GM23338 (cell line): ENCODE results near the gene E4F1. TPM values are rescaled to one million over a fixed set of nuclear protein-coding genes. Genes with fewer than 3 reads are reported as not detected.

Experiments used
- ATAC-seq: fragments of 200-7000 bp; cut with Tn5 transposase; 3 replicates; pipeline ENCODE4 v1.9.1; 2020
- DNase-seq: peaks from one replicate; pipeline ENCODE4 v3.0.0-alpha.2; 2015; ENCODE audit warnings: low spot score
- H2AFZ ChIP-seq: fragments of 200-600 bp; sonication (generic); 2 replicates; pipeline ENCODE4 v1.8.0; 2016; ENCODE audit warnings: antibody characterized with exemption, mild to moderate bottlenecking, moderate library complexity
- H3F3A ChIP-seq: fragments of 200-600 bp; sonication (generic); replicated peaks from 2 replicates; pipeline ENCODE4 v1.8.0; 2017; ENCODE audit warnings: antibody characterized with exemption, mixed run types, low read depth
- H3K27ac ChIP-seq: fragments of 200-600 bp; sonication (generic); 2 replicates; pipeline ENCODE4 v1.6.1; 2016; ENCODE audit warnings: low read depth
- H3K27me3 ChIP-seq: fragments of 200-600 bp; sonication (generic); 2 replicates; pipeline ENCODE4 v1.8.0; 2016; ENCODE audit warnings: mild to moderate bottlenecking, mixed run types, moderate library complexity; ENCODE audit not compliant: insufficient read depth
- H3K36me3 ChIP-seq: fragments of 200-600 bp; sonication (generic); 2 replicates; pipeline ENCODE4 v1.8.0; 2016; ENCODE audit warnings: mild to moderate bottlenecking; ENCODE audit not compliant: insufficient read depth
- H3K4me1 ChIP-seq: fragments of 200-600 bp; sonication (generic); 2 replicates; pipeline ENCODE4 v1.8.0; 2016; ENCODE audit warnings: mild to moderate bottlenecking, moderate library complexity; ENCODE audit not compliant: insufficient read depth
- H3K4me2 ChIP-seq: fragments of 200-600 bp; sonication (generic); 2 replicates; pipeline ENCODE4 v1.7.1; 2017; ENCODE audit warnings: mixed run types
- H3K4me3 ChIP-seq: fragments of 200-600 bp; sonication (generic); 2 replicates; pipeline ENCODE4 v1.6.1; 2016; ENCODE audit warnings: mixed run types
- H3K79me2 ChIP-seq: fragments of 200-600 bp; sonication (generic); replicated peaks from 2 replicates; pipeline ENCODE4 v1.8.0; 2017; ENCODE audit warnings: mild to moderate bottlenecking; ENCODE audit not compliant: insufficient read depth
- H3K9me2 ChIP-seq: fragments of 200-600 bp; sonication (generic); 2 replicates; pipeline ENCODE4 v1.8.0; 2017; ENCODE audit not compliant: insufficient read depth
- H4K20me1 ChIP-seq: fragments of 200-600 bp; sonication (generic); replicated peaks from 2 replicates; pipeline ENCODE4 v1.8.0; 2017; ENCODE audit warnings: mild to moderate bottlenecking; ENCODE audit not compliant: insufficient read depth
- H3K27ac Mint-ChIP-seq: 2 replicates; pipeline ENCODE4 v1.8.0; 2020; ENCODE audit warnings: inconsistent platforms, mild to moderate bottlenecking, moderate library complexity, mixed read lengths
- H3K27me3 Mint-ChIP-seq: 3 replicates; pipeline ENCODE4 v1.8.0; 2022; ENCODE audit warnings: low read depth, mild to moderate bottlenecking, moderate library complexity, mixed read lengths, inconsistent platforms; ENCODE audit not compliant: insufficient read depth, poor library complexity
- H3K36me3 Mint-ChIP-seq: 3 replicates; pipeline ENCODE4 v1.8.0; 2021; ENCODE audit warnings: low read depth, mild to moderate bottlenecking, inconsistent platforms, moderate library complexity, mixed read lengths
- H3K4me1 Mint-ChIP-seq: 3 replicates; pipeline ENCODE4 v1.8.0; 2020; ENCODE audit warnings: mild to moderate bottlenecking, inconsistent platforms, mixed read lengths
- H3K4me3 Mint-ChIP-seq: 3 replicates; pipeline ENCODE4 v1.8.0; 2021; ENCODE audit warnings: moderate library complexity, mild to moderate bottlenecking, inconsistent platforms, mixed read lengths
- H3K9me3 Mint-ChIP-seq: 3 replicates; pipeline ENCODE4 v1.8.0; 2020; ENCODE audit warnings: moderate library complexity, mild to moderate bottlenecking, inconsistent platforms, mixed read lengths
- EZH2phosphoT487 ChIP-seq: fragments of 200-600 bp; sonication (generic); IDR thresholded peaks from one replicate; pipeline ENCODE4 v1.8.1; 2018; ENCODE audit warnings: antibody characterized with exemption; ENCODE audit not compliant: unreplicated experiment
- NANOG ChIP-seq: IDR thresholded peaks from 2 replicates; pipeline ENCODE4 v1.6.1; 2016; ENCODE audit warnings: antibody characterized with exemption, borderline replicate concordance
- POLR2AphosphoS5 ChIP-seq: IDR thresholded peaks from 2 replicates; pipeline ENCODE4 v1.6.1; 2016; ENCODE audit warnings: antibody characterized with exemption, low read depth
- STAT1 ChIP-seq: IDR thresholded peaks from one replicate; pipeline ENCODE4 v1.6.1; 2016; ENCODE audit warnings: antibody characterized with exemption; ENCODE audit not compliant: unreplicated experiment
- polyA plus RNA-seq: library from polyadenylated mRNA; unstranded; fragments of >200 nt; fragmentation: Nextera tagmentation; extraction: Ambion mirVana; gene quantifications from 2 replicates; pipeline ENCODE4 v1.2.1, GENCODE V29; 2016
- total RNA-seq: library from RNA; depleted of rRNA; stranded (reverse); fragments of >200 nt; shearing (Covaris generic); gene quantifications from 2 replicates; pipeline ENCODE4 v1.2.3, GENCODE V29; 2014
- TF ChIP-seq, protein P1 (sequence below), 2 experiments: fragments of 200-600 bp in 1 of 2; sonication (generic) in 1 of 2; conservative IDR thresholded peaks; 2 replicates each; pipeline versions ENCODE4 v1.5.1 to v1.6.1; 2016 to 2017; ENCODE audit warnings: antibody characterized with exemption in 2 of 2, low read depth in 2 of 2, mild to moderate bottlenecking in 2 of 2, moderate library complexity in 1 of 2
- TF ChIP-seq, protein P2 (sequence below): fragments of 250-450 bp; sonication (Bioruptor Pico); IDR thresholded peaks from 2 replicates; pipeline ENCODE4 v1.5.0; 2020; ENCODE audit warnings: mild to moderate bottlenecking, moderate library complexity

Gene E4F1
- total and polyA plus RNA-seq, 2 experiments from 2014 or later = 22.6 to 45.5 TPM

DNA sequence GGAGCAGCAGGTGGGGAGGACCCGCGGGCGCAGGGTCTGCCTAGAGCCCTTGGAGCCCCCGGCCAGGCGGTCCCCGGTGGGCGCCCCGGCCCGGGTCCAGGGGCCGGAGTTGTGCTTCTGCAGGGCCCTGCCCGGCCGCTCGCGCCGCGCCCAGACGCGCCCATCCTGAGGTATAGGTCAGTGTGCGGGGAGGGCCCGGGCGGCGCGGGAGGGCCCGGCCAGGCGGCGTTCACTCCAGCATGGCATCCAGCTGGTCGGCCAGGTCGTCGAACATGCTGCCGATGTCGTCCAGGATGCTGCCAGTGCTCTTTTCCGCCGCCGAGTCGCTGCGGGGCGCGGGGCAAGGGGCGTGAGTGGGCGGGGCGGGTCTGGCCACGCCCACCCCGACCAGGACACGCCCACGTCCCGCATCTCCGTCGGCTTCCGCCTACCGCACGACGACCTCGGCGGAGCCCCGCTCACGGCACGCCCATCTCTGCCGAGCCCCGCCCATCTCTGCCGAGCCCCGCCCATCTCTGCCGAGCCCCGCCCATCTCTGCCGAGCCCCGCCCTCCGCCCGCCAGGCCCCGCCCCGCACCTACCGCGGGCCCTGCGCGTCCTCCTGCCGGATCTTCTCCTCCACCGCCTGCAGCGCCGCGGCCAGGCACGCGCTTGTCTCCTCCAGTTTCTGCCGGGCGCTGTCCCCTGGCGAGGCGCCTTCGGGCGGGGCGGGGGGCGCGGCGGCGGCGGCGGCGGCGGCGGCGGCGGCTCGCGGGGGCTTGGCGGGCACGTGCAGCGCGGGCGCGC is 44.9 kb upstream of the E4F1 start:
- Histone ChIP-seq H4K20me1 (no peaks in the 10 kb centered on the region; the same call in 1 of the 2 replicates), H2AFZ (no peak overlapping the region), H3F3A (0 out of 2 replicates have a peak, but pooled peaks cover 19% of the 10 kb centered on the region), H3K79me2 (no peaks in the 10 kb centered on the region), H3K27me3 (no peaks in the 10 kb centered on the region), H3K9me2 (no peaks in the 10 kb centered on the region), H3K36me3 (no peaks in the 10 kb centered on the region; the same call in 1 of the 2 replicates), H3K4me3 (peak overlapping the region; percentile 42; the same call in 1 of the 2 replicates), H3K4me2 (peak overlapping the region; percentile 67), H3K4me1 (no peaks in the 10 kb centered on the region), H3K27ac (no peak overlapping the region)
- TF ChIP-seq POLR2AphosphoS5 = peak; percentile 56
- TF ChIP-seq EZH2phosphoT487 = no peak
- peak; percentile 54 for ATAC-seq
- DNase-seq = peak; percentile 89
- H3K27me3 Mint-ChIP-seq = peaks cover 14% of the 10 kb centered on the region
- no peaks in the 10 kb centered on the region for H3K9me3 Mint-ChIP-seq
- H3K4me3 Mint-ChIP-seq = no peak overlapping the region
- peaks cover 26% of the 10 kb centered on the region for H3K36me3 Mint-ChIP-seq
- H3K27ac Mint-ChIP-seq = no peak overlapping the region
- peaks cover 6% of the 10 kb centered on the region for H3K4me1 Mint-ChIP-seq

DNA sequence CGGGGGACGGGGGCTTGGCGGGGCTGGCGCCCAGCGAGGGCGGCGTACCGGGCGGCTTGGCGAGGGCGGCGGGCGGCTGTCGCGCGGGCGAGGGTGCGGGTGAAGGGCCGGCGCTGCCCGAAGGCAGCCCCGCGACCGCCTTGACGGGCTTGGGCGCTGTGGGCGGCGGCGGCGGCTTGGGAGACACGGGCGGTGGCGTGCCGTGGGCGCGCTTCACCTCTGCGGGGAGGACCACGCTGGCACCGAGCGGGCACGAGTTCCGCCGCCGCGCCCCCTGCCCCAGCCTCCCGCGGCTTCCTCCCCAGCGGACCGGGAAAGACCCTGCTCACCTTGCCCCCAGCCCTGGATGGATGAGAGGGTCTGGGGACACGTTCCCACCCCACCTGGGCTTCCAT is 44.3 kb upstream of the E4F1 start:
- H3K27ac Mint-ChIP-seq = no peak overlapping the region
- Histone ChIP-seq H3K79me2 (no peaks in the 10 kb centered on the region), H2AFZ (no peak overlapping the region), H3K36me3 (no peaks in the 10 kb centered on the region; the same call in 1 of the 2 replicates), H3K27ac (no peak overlapping the region), H3K4me2 (no peak overlapping the region), H3K4me3 (0 out of 2 replicates have a peak overlapping the region, but pooled peaks have one; percentile 30), H3K27me3 (no peaks in the 10 kb centered on the region), H3K9me2 (no peaks in the 10 kb centered on the region), H3F3A (0 out of 2 replicates have a peak, but pooled peaks cover 19% of the 10 kb centered on the region), H3K4me1 (no peaks in the 10 kb centered on the region), H4K20me1 (no peaks in the 10 kb centered on the region; the same call in 1 of the 2 replicates)
- peaks cover 22% of the 10 kb centered on the region for H3K36me3 Mint-ChIP-seq
- TF ChIP-seq, protein P1, sequence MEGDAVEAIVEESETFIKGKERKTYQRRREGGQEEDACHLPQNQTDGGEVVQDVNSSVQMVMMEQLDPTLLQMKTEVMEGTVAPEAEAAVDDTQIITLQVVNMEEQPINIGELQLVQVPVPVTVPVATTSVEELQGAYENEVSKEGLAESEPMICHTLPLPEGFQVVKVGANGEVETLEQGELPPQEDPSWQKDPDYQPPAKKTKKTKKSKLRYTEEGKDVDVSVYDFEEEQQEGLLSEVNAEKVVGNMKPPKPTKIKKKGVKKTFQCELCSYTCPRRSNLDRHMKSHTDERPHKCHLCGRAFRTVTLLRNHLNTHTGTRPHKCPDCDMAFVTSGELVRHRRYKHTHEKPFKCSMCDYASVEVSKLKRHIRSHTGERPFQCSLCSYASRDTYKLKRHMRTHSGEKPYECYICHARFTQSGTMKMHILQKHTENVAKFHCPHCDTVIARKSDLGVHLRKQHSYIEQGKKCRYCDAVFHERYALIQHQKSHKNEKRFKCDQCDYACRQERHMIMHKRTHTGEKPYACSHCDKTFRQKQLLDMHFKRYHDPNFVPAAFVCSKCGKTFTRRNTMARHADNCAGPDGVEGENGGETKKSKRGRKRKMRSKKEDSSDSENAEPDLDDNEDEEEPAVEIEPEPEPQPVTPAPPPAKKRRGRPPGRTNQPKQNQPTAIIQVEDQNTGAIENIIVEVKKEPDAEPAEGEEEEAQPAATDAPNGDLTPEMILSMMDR (conservative IDR thresholded peaks at IDR 0.05; ENCODE audit: low read depth in 2 of 2) = no peak
- ATAC-seq (no peak), DNase-seq (no peak)
- H3K4me1 Mint-ChIP-seq = peaks cover 6% of the 10 kb centered on the region
- H3K4me3 Mint-ChIP-seq = no peak overlapping the region
- no peaks in the 10 kb centered on the region for H3K9me3 Mint-ChIP-seq
- H3K27me3 Mint-ChIP-seq = peaks cover 16% of the 10 kb centered on the region

DNA sequence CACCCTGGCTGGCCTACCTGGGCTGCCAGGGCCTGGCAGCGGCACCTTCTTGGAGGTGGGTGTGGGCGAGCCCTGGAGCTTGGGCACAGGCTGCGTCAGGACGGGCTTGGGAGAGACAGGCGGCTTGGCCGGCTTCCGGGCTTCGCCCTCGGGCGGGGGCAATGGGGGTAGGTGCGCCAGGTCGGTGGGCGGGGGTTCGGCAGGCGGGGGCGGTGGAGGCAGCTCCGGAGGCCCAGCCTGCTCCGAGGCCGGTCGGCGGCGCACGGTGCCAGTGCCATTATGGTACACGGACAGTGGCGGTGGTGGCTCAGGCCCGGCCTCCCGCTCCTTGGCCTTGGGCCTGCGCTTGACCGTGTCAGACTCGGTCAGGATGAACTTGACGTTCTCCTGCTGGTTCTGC is 43.8 kb upstream of the E4F1 start:
- Histone ChIP-seq H2AFZ (no peak overlapping the region), H3K27ac (no peak overlapping the region), H3K9me2 (no peaks in the 10 kb centered on the region), H3K4me2 (no peak overlapping the region), H3K4me1 (no peaks in the 10 kb centered on the region), H4K20me1 (no peaks in the 10 kb centered on the region; the same call in 1 of the 2 replicates), H3K36me3 (no peaks in the 10 kb centered on the region), H3K4me3 (0 out of 2 replicates have a peak overlapping the region, but pooled peaks have one; percentile 30), H3K27me3 (no peaks in the 10 kb centered on the region), H3K79me2 (no peaks in the 10 kb centered on the region), H3F3A (0 out of 2 replicates have a peak, but pooled peaks cover 19% of the 10 kb centered on the region)
- Mint-ChIP-seq H3K4me1 (peaks cover 6% of the 10 kb centered on the region), H3K9me3 (no peaks in the 10 kb centered on the region), H3K36me3 (peaks cover 17% of the 10 kb centered on the region), H3K27ac (no peak overlapping the region), H3K4me3 (no peak overlapping the region), H3K27me3 (peaks cover 20% of the 10 kb centered on the region)
- DNase-seq = no peak
- TF ChIP-seq EZH2phosphoT487 (no peak), NANOG (no peak), STAT1 (no peak)
- TF ChIP-seq, protein P2, sequence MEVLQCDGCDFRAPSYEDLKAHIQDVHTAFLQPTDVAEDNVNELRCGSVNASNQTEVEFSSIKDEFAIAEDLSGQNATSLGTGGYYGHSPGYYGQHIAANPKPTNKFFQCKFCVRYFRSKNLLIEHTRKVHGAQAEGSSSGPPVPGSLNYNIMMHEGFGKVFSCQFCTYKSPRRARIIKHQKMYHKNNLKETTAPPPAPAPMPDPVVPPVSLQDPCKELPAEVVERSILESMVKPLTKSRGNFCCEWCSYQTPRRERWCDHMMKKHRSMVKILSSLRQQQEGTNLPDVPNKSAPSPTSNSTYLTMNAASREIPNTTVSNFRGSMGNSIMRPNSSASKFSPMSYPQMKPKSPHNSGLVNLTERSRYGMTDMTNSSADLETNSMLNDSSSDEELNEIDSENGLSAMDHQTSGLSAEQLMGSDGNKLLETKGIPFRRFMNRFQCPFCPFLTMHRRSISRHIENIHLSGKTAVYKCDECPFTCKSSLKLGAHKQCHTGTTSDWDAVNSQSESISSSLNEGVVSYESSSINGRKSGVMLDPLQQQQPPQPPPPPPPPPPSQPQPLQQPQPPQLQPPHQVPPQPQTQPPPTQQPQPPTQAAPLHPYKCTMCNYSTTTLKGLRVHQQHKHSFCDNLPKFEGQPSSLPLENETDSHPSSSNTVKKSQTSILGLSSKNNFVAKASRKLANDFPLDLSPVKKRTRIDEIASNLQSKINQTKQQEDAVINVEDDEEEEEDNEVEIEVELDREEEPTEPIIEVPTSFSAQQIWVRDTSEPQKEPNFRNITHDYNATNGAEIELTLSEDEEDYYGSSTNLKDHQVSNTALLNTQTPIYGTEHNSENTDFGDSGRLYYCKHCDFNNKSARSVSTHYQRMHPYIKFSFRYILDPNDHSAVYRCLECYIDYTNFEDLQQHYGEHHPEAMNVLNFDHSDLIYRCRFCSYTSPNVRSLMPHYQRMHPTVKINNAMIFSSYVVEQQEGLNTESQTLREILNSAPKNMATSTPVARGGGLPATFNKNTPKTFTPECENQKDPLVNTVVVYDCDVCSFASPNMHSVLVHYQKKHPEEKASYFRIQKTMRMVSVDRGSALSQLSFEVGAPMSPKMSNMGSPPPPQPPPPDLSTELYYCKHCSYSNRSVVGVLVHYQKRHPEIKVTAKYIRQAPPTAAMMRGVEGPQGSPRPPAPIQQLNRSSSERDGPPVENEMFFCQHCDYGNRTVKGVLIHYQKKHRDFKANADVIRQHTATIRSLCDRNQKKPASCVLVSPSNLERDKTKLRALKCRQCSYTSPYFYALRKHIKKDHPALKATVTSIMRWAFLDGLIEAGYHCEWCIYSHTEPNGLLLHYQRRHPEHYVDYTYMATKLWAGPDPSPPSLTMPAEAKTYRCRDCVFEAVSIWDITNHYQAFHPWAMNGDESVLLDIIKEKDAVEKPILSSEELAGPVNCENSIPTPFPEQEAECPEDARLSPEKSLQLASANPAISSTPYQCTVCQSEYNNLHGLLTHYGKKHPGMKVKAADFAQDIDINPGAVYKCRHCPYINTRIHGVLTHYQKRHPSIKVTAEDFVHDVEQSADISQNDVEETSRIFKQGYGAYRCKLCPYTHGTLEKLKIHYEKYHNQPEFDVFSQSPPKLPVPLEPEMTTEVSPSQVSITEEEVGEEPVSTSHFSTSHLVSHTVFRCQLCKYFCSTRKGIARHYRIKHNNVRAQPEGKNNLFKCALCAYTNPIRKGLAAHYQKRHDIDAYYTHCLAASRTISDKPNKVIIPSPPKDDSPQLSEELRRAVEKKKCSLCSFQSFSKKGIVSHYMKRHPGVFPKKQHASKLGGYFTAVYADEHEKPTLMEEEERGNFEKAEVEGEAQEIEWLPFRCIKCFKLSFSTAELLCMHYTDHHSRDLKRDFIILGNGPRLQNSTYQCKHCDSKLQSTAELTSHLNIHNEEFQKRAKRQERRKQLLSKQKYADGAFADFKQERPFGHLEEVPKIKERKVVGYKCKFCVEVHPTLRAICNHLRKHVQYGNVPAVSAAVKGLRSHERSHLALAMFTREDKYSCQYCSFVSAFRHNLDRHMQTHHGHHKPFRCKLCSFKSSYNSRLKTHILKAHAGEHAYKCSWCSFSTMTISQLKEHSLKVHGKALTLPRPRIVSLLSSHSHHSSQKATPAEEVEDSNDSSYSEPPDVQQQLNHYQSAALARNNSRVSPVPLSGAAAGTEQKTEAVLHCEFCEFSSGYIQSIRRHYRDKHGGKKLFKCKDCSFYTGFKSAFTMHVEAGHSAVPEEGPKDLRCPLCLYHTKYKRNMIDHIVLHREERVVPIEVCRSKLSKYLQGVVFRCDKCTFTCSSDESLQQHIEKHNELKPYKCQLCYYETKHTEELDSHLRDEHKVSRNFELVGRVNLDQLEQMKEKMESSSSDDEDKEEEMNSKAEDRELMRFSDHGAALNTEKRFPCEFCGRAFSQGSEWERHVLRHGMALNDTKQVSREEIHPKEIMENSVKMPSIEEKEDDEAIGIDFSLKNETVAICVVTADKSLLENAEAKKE (CRISPR knock-in tag) = no peak
- ATAC-seq = no peak
